ENCODE results near the gene PRKCE.

GRCh38 chr2:45714679-45715078 is 63.2 kb downstream of the PRKCE start:
- TF ChIP-seq, protein P1, sequence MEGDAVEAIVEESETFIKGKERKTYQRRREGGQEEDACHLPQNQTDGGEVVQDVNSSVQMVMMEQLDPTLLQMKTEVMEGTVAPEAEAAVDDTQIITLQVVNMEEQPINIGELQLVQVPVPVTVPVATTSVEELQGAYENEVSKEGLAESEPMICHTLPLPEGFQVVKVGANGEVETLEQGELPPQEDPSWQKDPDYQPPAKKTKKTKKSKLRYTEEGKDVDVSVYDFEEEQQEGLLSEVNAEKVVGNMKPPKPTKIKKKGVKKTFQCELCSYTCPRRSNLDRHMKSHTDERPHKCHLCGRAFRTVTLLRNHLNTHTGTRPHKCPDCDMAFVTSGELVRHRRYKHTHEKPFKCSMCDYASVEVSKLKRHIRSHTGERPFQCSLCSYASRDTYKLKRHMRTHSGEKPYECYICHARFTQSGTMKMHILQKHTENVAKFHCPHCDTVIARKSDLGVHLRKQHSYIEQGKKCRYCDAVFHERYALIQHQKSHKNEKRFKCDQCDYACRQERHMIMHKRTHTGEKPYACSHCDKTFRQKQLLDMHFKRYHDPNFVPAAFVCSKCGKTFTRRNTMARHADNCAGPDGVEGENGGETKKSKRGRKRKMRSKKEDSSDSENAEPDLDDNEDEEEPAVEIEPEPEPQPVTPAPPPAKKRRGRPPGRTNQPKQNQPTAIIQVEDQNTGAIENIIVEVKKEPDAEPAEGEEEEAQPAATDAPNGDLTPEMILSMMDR (IDR thresholded peaks at IDR 0.05; ENCODE audit: extremely low read depth in 1 of 2, insufficient read depth in 1 of 2, low read depth in 1 of 2, low read length in 2 of 2) = no peak
- TF ChIP-seq POLR2A (IDR thresholded peaks at IDR 0.05; ENCODE audit: low read depth, low read length) (no peak), POLR2AphosphoS5 (IDR thresholded peaks at IDR 0.05; ENCODE audit: insufficient read depth, low read depth, low read length) (no peak), GATA2 (IDR thresholded peaks at IDR 0.05; ENCODE audit: insufficient read depth, insufficient read length, low read depth, low read length) (no peak), EZH2 (IDR thresholded peaks at IDR 0.05; ENCODE audit: borderline replicate concordance, low read depth, low read length, severe bottlenecking) (no peak), MYC (IDR thresholded peaks at IDR 0.05; ENCODE audit: low read depth, low read length) (no peak), JUN (IDR thresholded peaks at IDR 0.05; ENCODE audit: borderline replicate concordance, insufficient read depth, insufficient read length, low read depth) (no peak), FOS (IDR thresholded peaks at IDR 0.05; ENCODE audit: borderline replicate concordance, insufficient read depth, low read length) (no peak)
- TF ChIP-seq, protein P2, sequence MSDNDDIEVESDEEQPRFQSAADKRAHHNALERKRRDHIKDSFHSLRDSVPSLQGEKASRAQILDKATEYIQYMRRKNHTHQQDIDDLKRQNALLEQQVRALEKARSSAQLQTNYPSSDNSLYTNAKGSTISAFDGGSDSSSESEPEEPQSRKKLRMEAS (IDR thresholded peaks at IDR 0.05; ENCODE audit: insufficient read depth, insufficient read length) = no peak
